HepG2 (cell line): ENCODE measurements around the gene TRPT1. TPM values are rescaled to one million over a fixed set of nuclear protein-coding genes. Genes with fewer than 3 reads are reported as not detected.

Experiments
- EP300 ChIP-seq, 3 experiments: sonication (generic) in 1 of 3; formaldehyde crosslinking in 1 of 3; IDR thresholded peaks; 2 replicates each; pipeline versions ENCODE4 v1.5.1 to v1.6.1; 2011 to 2020; ENCODE audit warnings: low read depth in 2 of 3, low read length in 2 of 3, borderline replicate concordance in 1 of 3, improper control_type of control experiment in 1 of 3, mild to moderate bottlenecking in 1 of 3, missing genetic modification reagents in 1 of 3, moderate library complexity in 1 of 3
- FOXJ3 ChIP-seq: sonication (generic); formaldehyde crosslinking; IDR thresholded peaks from 2 replicates; pipeline ENCODE4 v1.4.0; 2020; ENCODE audit warnings: missing genetic modification reagents, mild to moderate bottlenecking, borderline replicate concordance
- HMGXB3 ChIP-seq: sonication (generic); formaldehyde crosslinking; IDR thresholded peaks from 2 replicates; pipeline ENCODE4 v1.4.0; 2020; ENCODE audit warnings: missing genetic modification reagents, borderline replicate concordance
- KDM3A ChIP-seq: IDR thresholded peaks from 2 replicates; pipeline ENCODE4 v1.6.1; 2018; ENCODE audit warnings: low read depth, missing compliant biosample characterization
- MLX ChIP-seq: IDR thresholded peaks from 2 replicates; pipeline ENCODE4 v1.6.1; 2016
- NBN ChIP-seq: fragments of 450-650 bp; conservative IDR thresholded peaks from 2 replicates; pipeline ENCODE4 v1.6.1; 2017
- NFIC ChIP-seq: IDR thresholded peaks from 2 replicates; pipeline ENCODE4 v1.6.1; 2012; ENCODE audit warnings: mild to moderate bottlenecking, low read length, inconsistent platforms
- NFKB2 ChIP-seq: sonication (generic); formaldehyde crosslinking; IDR thresholded peaks from 2 replicates; pipeline ENCODE4 v1.4.0; 2020; ENCODE audit warnings: missing genetic modification reagents, borderline replicate concordance
- RBM39 ChIP-seq: fragments of 200-400 bp; formaldehyde crosslinking; IDR thresholded peaks from one replicate; pipeline ENCODE4 v1.6.1; 2018; ENCODE audit warnings: antibody characterized with exemption, mild to moderate bottlenecking, low read depth, low read length; ENCODE audit not compliant: poor library complexity, severe bottlenecking
- SMAD3 ChIP-seq: sonication (generic); formaldehyde crosslinking; IDR thresholded peaks from 2 replicates; pipeline ENCODE4 v1.4.0; 2020; ENCODE audit warnings: missing genetic modification reagents
- SP2 ChIP-seq: sonication (generic); formaldehyde crosslinking; IDR thresholded peaks from 2 replicates; pipeline ENCODE4 v1.5.1; 2020; ENCODE audit warnings: mild to moderate bottlenecking, missing genetic modification reagents
- ZBTB10 ChIP-seq: sonication (generic); formaldehyde crosslinking; IDR thresholded peaks from 2 replicates; pipeline ENCODE4 v1.4.0; 2020; ENCODE audit warnings: missing genetic modification reagents, borderline replicate concordance
- ZKSCAN5 ChIP-seq: sonication (generic); formaldehyde crosslinking; IDR thresholded peaks from 2 replicates; pipeline ENCODE4 v1.5.1; 2020; ENCODE audit warnings: mild to moderate bottlenecking, missing genetic modification reagents
- ZNF350 ChIP-seq: sonication (generic); formaldehyde crosslinking; IDR thresholded peaks from 2 replicates; pipeline ENCODE4 v1.4.0; 2020; ENCODE audit warnings: mild to moderate bottlenecking, low read depth, missing genetic modification reagents, borderline replicate concordance
- polyA plus RNA-seq, 8 experiments: library from polyadenylated mRNA; depleted of rRNA in 3 of 8; stranded (reverse) in 7 of 8; unstranded in 1 of 8; fragments of >200 nt; fragmentation: Illumina TruSeq in 4 of 8; extraction: Trizol in 4 of 8; gene quantifications; 2 replicates each; pipeline versions ENCODE4 v1.2.1 to v1.2.3, GENCODE V29; 2011 to 2016; ENCODE audit warnings: low read depth in 4 of 8, missing spikeins in 1 of 8, mixed read lengths in 1 of 8; ENCODE audit not compliant: insufficient read depth in 1 of 8
- total RNA-seq, 5 experiments: library from RNA; depleted of rRNA; stranded (reverse); fragments of >200 nt; fragmentation: Illumina TruSeq; extraction: Trizol; gene quantifications; 2 replicates each; pipeline ENCODE4 v1.2.3, GENCODE V29; 2016; ENCODE audit warnings: low read depth in 1 of 5
- TF ChIP-seq, protein P1 (sequence below): sonication (generic); formaldehyde crosslinking; IDR thresholded peaks from 2 replicates; pipeline ENCODE4 v1.4.0; 2020; ENCODE audit warnings: mild to moderate bottlenecking, missing genetic modification reagents
- TF ChIP-seq, protein P2 (sequence below): sonication (generic); formaldehyde crosslinking; IDR thresholded peaks from 2 replicates; pipeline ENCODE4 v1.8.1; 2023; ENCODE audit warnings: mild to moderate bottlenecking, missing genetic modification reagents, borderline replicate concordance

TRPT1 gene
- total and polyA plus RNA-seq, 2 of the 13 experiments (the other 11 are each of a cell fraction or from before 2014, with no cell fraction given): 24.8 to 40.7 TPM

GRCh38 chr11:64237484-64237951 is 11.5 kb upstream of the TRPT1 start (continued):
- TF ChIP-seq SMAD3 (0 out of 2 replicates have a peak, but pooled peaks have one; percentile 57), ZNF350 (CRISPR knock-in tag) (peak; percentile 62; the same call in 1 of the 2 replicates), HMGXB3 (CRISPR knock-in tag) (no peak), ZKSCAN5 (CRISPR knock-in tag) (no peak), ZBTB10 (CRISPR knock-in tag) (peak; percentile 14; the same call in 1 of the 2 replicates), NFKB2 (CRISPR knock-in tag) (peak; percentile 40; the same call in 1 of the 2 replicates), EP300 (IDR thresholded peaks at IDR 0.05; ENCODE audit: low read depth in 2 of 2, low read length in 2 of 2) (0 out of 4 replicates have a peak, but pooled peaks of 1 of the 2 experiments have one; percentile 10), EP300 (CRISPR knock-in tag; IDR thresholded peaks at IDR 0.05; ENCODE audit: borderline replicate concordance) (no peak), KDM3A (CRISPR knock-in tag) (peak; percentile 40; the same call in 1 of the 2 replicates), FOXJ3 (CRISPR knock-in tag) (peak; percentile 46; the same call in 1 of the 2 replicates), NBN (no peak), NFIC (no peak; the same call in 1 of the 2 replicates), SP2 (CRISPR knock-in tag) (no peak), RBM39 (no peak), MLX (peak; percentile 44)
- TF ChIP-seq, protein P1, sequence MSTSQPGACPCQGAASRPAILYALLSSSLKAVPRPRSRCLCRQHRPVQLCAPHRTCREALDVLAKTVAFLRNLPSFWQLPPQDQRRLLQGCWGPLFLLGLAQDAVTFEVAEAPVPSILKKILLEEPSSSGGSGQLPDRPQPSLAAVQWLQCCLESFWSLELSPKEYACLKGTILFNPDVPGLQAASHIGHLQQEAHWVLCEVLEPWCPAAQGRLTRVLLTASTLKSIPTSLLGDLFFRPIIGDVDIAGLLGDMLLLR (CRISPR knock-in tag): no peak
- TF ChIP-seq, protein P2, sequence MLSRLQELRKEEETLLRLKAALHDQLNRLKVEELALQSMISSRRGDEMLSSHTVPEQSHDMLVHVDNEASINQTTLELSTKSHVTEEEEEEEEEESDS (CRISPR knock-in tag): no peak
